Measurements from ENCODE around the gene DCDC2.
A peak's percentile ranks its signal among the peaks of the same experiment; 100 is the strongest.
"Not testable (repeated sequence)": the region's sequence is repeated elsewhere in the genome, so short reads cannot be mapped to it uniquely, and the experiment has no call there.

The DCDC2 gene

GRCh38 chr6:24148154-24148570, 209.7 kb downstream of the DCDC2 start:
- no peak for DNase-seq (ENCODE audit: low read depth, low spot score)

- no peak for DNase-seq (ENCODE audit: low read depth, low spot score)
Observed at GRCh38 chr6:24147511-24148153, 210.2 kb downstream of the DCDC2 start.

GRCh38 chr6:24146871-24147270, 211.0 kb downstream of the DCDC2 start:
- DNase-seq (ENCODE audit: low read depth, low spot score), result no peak

GRCh38 chr6:24145690-24146131, 212.1 kb downstream of the DCDC2 start:
- no peak for DNase-seq (ENCODE audit: low read depth, low spot score)

- not testable (repeated sequence) for DNase-seq (ENCODE audit: low read depth, low spot score)
Observed at GRCh38 chr6:24142733-24143132, 215.1 kb downstream of the DCDC2 start.

GRCh38 chr6:24140591-24140990, 217.3 kb downstream of the DCDC2 start:
- no peak for DNase-seq (ENCODE audit: low read depth, low spot score)

- DNase-seq (ENCODE audit: low read depth, low spot score), result no peak
Observed at GRCh38 chr6:24139639-24140038, 218.2 kb downstream of the DCDC2 start.

GRCh38 chr6:24139080-24139479, 218.8 kb downstream of the DCDC2 start:
- DNase-seq (ENCODE audit: low read depth, low spot score), result no peak

GRCh38 chr6:24131751-24132150, 226.1 kb downstream of the DCDC2 start:
- DNase-seq (ENCODE audit: low read depth, low spot score), result no peak

GRCh38 chr6:24127316-24127715, 230.5 kb downstream of the DCDC2 start:
- DNase-seq (ENCODE audit: low read depth, low spot score), result no peak

GRCh38 chr6:24126586-24127192, 231.2 kb downstream of the DCDC2 start:
- peak; percentile 5 for DNase-seq (ENCODE audit: low read depth, low spot score)

- DNase-seq (ENCODE audit: low read depth, low spot score), result no peak
Observed at GRCh38 chr6:24125980-24126379, 231.9 kb downstream of the DCDC2 start, which contains the start of gene NRSN1. Gene NRSN1 (plus strand): TSS chr6:24126215. CDS start chr6:24134328, 8,113 bp downstream.

- DNase-seq (ENCODE audit: low read depth, low spot score), result no peak
Observed at GRCh38 chr6:24122139-24122538, 235.7 kb downstream of the DCDC2 start.

Data from brain pericyte (primary cell).